GM19193 (cell line): Measurements from ENCODE around the gene TMEM117.

Experiments used
- POLR2A ChIP-seq: IDR thresholded peaks from 4 replicates; pipeline ENCODE4 v1.6.1; 2011; ENCODE audit not compliant: insufficient read depth, insufficient read length; ENCODE audit errors: extremely low read depth

Gene TMEM117

GRCh38 chr12:43869184-43869583 lies 33.3 kb downstream of the TMEM117 start:
- no peak for TF ChIP-seq POLR2A

GRCh38 chr12:43872396-43872795 lies 36.5 kb downstream of the TMEM117 start:
- no peak for TF ChIP-seq POLR2A

- no peak for TF ChIP-seq POLR2A
Observed at GRCh38 chr12:43878050-43878449, 42.2 kb downstream of the TMEM117 start.

- TF ChIP-seq POLR2A, result no peak
Observed at GRCh38 chr12:43880547-43880946, 44.7 kb downstream of the TMEM117 start.

- TF ChIP-seq POLR2A, result no peak
Observed at GRCh38 chr12:43882578-43883178, 46.8 kb downstream of the TMEM117 start.

- no peak for TF ChIP-seq POLR2A
Observed at GRCh38 chr12:43883311-43883710, 47.4 kb downstream of the TMEM117 start.

- no peak for TF ChIP-seq POLR2A
Observed at GRCh38 chr12:43883748-43884147, 47.9 kb downstream of the TMEM117 start.

- TF ChIP-seq POLR2A, result no peak
Observed at GRCh38 chr12:43884683-43885410, 49.0 kb downstream of the TMEM117 start.

- TF ChIP-seq POLR2A, result no peak
Observed at GRCh38 chr12:43887397-43887796, 51.5 kb downstream of the TMEM117 start.

- no peak for TF ChIP-seq POLR2A
Observed at GRCh38 chr12:43891856-43892574, 56.1 kb downstream of the TMEM117 start.

- TF ChIP-seq POLR2A, result no peak
Observed at GRCh38 chr12:43893670-43894069, 57.8 kb downstream of the TMEM117 start.

- TF ChIP-seq POLR2A, result no peak
Observed at GRCh38 chr12:43895580-43896206, 59.8 kb downstream of the TMEM117 start.

GRCh38 chr12:43896496-43896895 lies 60.6 kb downstream of the TMEM117 start:
- TF ChIP-seq POLR2A, result no peak

GRCh38 chr12:43898474-43898873 lies 62.6 kb downstream of the TMEM117 start:
- no peak for TF ChIP-seq POLR2A

- TF ChIP-seq POLR2A, result no peak
Observed at GRCh38 chr12:43899574-43899973, 63.7 kb downstream of the TMEM117 start.
